Gastroesophageal sphincter (tissue), 4 donors: ENCODE results near the gene TEDC1. TPM values are rescaled to one million over a fixed set of nuclear protein-coding genes. Genes with fewer than 3 reads are reported as not detected.

ENCODE experiments used
- ATAC-seq: fragments of 150-250 bp; one replicate; pipeline ENCODE4 v1.9.1; 2016; ENCODE audit warnings: mild to moderate bottlenecking, moderate library complexity
- H3K27ac ChIP-seq, 4 donors: fragments of 200-600 bp; sonication (generic) in 3 of 4; 1 replicate in 3 of 4; 2 replicates in 1 of 4; pipeline ENCODE4 v1.5.1; 2016 to 2019
- H3K27me3 ChIP-seq: fragments of 200-600 bp; sonication (generic); one replicate; pipeline ENCODE4 v1.5.1; 2019
- H3K36me3 ChIP-seq, 2 donors: fragments of 200-600 bp; sonication (generic); one replicate each; pipeline ENCODE4 v1.5.1; 2019; ENCODE audit warnings: control low read depth in 1 of 2
- H3K4me1 ChIP-seq, 3 donors: fragments of 200-600 bp; sonication (generic); 1 replicate in 2 of 3; 2 replicates in 1 of 3; pipeline ENCODE4 v1.5.1; 2016 to 2019; ENCODE audit warnings: control low read depth in 2 of 3
- H3K4me3 ChIP-seq, 2 donors: fragments of 200-600 bp; sonication (generic); one replicate each; pipeline ENCODE4 v1.5.1; 2019; ENCODE audit warnings: mild to moderate bottlenecking in 1 of 2, moderate library complexity in 1 of 2
- H3K9me3 ChIP-seq, 3 donors: fragments of 200-600 bp; sonication (generic); one replicate each; pipeline ENCODE4 v1.5.1; 2017 to 2019; ENCODE audit warnings: control low read depth in 2 of 3
- CTCF ChIP-seq, 4 experiments: fragments of 200-600 bp in 2 of 4; fragments of 450-650 bp in 2 of 4; sonication (generic) in 1 of 4; IDR thresholded peaks; one replicate each; pipeline ENCODE4 v1.5.1; 2017 to 2019; ENCODE audit warnings: antibody characterized with exemption in 4 of 4, mild to moderate bottlenecking in 2 of 4, moderate library complexity in 2 of 4
- EP300 ChIP-seq: sonication (generic); formaldehyde crosslinking; IDR thresholded peaks from one replicate; pipeline ENCODE4 v1.6.1; 2017; ENCODE audit warnings: antibody characterized with exemption, mild to moderate bottlenecking
- POLR2A ChIP-seq, 2 donors: fragments of 450-650 bp; IDR thresholded peaks; one replicate each; pipeline ENCODE4 v1.6.1; 2017; ENCODE audit warnings: antibody characterized with exemption in 2 of 2, mild to moderate bottlenecking in 2 of 2, moderate library complexity in 1 of 2
- POLR2AphosphoS5 ChIP-seq: sonication (generic); formaldehyde crosslinking; IDR thresholded peaks from one replicate; pipeline ENCODE4 v1.6.1; 2017; ENCODE audit warnings: antibody characterized with exemption
- WGBS, 2 donors: methylation state at CpG; one replicate each; pipeline ENCODE4 v1.1.5; 2018; ENCODE audit warnings: low coverage in 1 of 2; 5-methylcytosine and 5-hydroxymethylcytosine counted together
- total RNA-seq, 4 donors: library from RNA; depleted of rRNA; stranded (reverse); fragments of >200 nt; gene quantifications; one replicate each; pipeline ENCODE4 v1.1.0, GENCODE V29; 2016

The TEDC1 gene
- total RNA-seq, 4 donors from 2014 or later, result 4.6 to 7.9 (median 5.4) TPM

DNA sequence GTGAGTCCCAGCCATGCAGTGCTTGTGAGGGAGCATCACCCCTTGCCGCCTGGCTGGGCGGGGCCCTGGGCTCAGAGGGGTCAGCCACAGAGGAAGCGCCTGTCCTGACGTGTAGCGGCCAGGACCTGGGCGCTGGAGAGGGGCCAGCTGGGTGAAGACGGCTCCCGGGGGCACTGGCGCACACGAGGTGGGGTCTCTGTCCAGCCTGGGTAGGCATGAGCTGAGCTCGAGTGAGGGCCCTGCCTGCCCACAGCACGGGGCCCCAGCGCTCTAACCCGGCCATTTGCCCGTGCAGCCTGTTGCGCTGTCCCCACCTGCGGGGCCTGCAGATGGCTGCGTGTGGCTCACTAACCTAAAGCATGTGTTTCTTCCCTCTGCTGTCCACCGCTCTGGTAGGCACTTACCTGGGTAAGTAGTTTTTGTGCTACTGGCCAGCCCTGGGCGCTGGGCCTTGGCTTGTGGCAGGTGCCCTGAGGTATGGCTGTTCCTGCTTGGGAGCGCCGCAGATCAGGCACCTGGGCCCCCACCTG lies 23.0 kb upstream of the TEDC1 start:
- no peaks in the 10 kb centered on the region for H3K9me3 ChIP-seq
- peaks cover 0 to 74% of the 10 kb centered on the region in 2 donors for H3K36me3 ChIP-seq
- H3K4me3 ChIP-seq, result no peak overlapping the region
- H3K27me3 ChIP-seq, result no peaks in the 10 kb centered on the region
- peak overlapping the region in 3 of 4 donors; percentile 78 to 96 (median 92) for H3K27ac ChIP-seq
- ATAC-seq, result no peak
- TF ChIP-seq CTCF (IDR thresholded peaks at IDR 0.05) (no peak), POLR2A (IDR thresholded peaks at IDR 0.05) (no peak), EP300 (no peak), POLR2AphosphoS5 (no peak)
- H3K4me1 ChIP-seq, result peaks cover 3 to 57% (median 37%) of the 10 kb centered on the region in 3 donors
- no CpG with 5 or more reads among the region's 22 CpGs for WGBS, 2 donors

GRCh38 chr14:105468621-105469241 lies 22.3 kb upstream of the TEDC1 start:
- no peaks in the 10 kb centered on the region for H3K27me3 ChIP-seq
- 20% methylated on average over 1 of the region's 19 CpGs; no CpG with 5 or more reads in 1 of the 2 donors for WGBS, 2 donors
- ATAC-seq, result peak; percentile 61
- H3K27ac ChIP-seq, result peak overlapping the region; percentile 8 to 96 (median 85)
- no peaks in the 10 kb centered on the region for H3K9me3 ChIP-seq
- peaks cover 3 to 64% (median 45%) of the 10 kb centered on the region in 3 donors for H3K4me1 ChIP-seq
- no peak overlapping the region for H3K4me3 ChIP-seq
- H3K36me3 ChIP-seq, result peaks cover 0 to 67% of the 10 kb centered on the region in 2 donors
- TF ChIP-seq POLR2A (IDR thresholded peaks at IDR 0.05) (no peak), CTCF (IDR thresholded peaks at IDR 0.05) (peak in 1 of 4 experiments; percentile 12)

DNA sequence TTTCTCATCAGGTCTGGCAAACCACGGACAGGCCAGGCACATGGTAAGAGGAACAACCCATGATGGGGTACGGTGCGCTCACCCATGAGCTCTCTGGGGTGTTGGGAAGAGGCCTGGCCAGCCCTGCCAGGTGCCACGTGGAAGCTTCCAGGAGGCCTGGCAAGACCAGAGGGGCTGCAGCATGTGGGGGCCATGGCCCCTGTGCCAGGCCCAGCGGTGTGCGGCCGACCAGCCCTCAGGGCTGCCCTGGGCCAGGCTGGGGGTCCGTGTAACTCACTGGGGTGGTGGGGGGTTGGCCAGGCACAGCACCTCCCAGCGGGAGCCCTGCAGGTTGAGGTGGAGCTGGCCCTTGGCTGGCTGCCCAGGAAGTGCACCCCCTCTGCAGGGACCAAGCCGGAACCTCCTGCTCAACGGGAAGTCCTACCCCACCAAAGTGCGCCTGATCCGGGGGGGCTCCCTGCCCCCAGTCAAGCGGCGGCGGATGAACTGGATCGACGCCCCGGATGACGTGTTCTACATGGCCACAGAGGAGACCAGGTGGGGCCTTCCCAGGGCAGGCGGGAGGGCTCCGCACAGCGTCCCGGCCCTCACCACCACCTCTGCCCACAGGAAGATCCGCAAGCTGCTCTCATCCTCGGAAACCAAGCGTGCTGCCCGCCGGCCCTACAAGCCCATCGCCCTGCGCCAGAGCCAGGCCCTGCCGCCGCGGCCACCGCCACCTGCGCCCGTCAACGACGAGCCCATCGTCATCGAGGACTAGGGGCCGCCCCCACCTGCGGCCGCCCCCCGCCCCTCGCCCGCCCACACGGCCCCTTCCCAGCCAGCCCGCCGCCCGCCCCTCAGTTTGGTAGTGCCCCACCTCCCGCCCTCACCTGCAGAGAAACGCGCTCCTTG lies 21.3 kb upstream of the TEDC1 start:
- H3K4me3 ChIP-seq, result no peak overlapping the region
- peaks cover 3 to 69% (median 49%) of the 10 kb centered on the region in 3 donors for H3K4me1 ChIP-seq
- H3K27me3 ChIP-seq, result no peaks in the 10 kb centered on the region
- H3K9me3 ChIP-seq, result no peaks in the 10 kb centered on the region
- no peak for ATAC-seq
- peaks cover 0 to 57% of the 10 kb centered on the region in 2 donors for H3K36me3 ChIP-seq
- H3K27ac ChIP-seq, result peak overlapping the region in 3 of 4 donors; percentile 78 to 96 (median 92)
- TF ChIP-seq POLR2A (IDR thresholded peaks at IDR 0.05) (no peak), CTCF (IDR thresholded peaks at IDR 0.05) (no peak), EP300 (no peak), POLR2AphosphoS5 (no peak)
- no CpG with 5 or more reads among the region's 54 CpGs for WGBS, 2 donors

GRCh38 chr14:105470350-105471296 lies 20.4 kb upstream of the TEDC1 start:
- Histone ChIP-seq H3K9me3 (no peaks in the 10 kb centered on the region), H3K27me3 (no peaks in the 10 kb centered on the region), H3K4me1 (peaks cover 3 to 78% (median 49%) of the 10 kb centered on the region in 3 donors), H3K27ac (peak overlapping the region in 3 of 4 donors; percentile 92 to 99 (median 96)), H3K4me3 (no peak overlapping the region), H3K36me3 (peaks cover 0 to 48% of the 10 kb centered on the region in 2 donors)
- no peak for ATAC-seq
- no peak for TF ChIP-seq POLR2A (IDR thresholded peaks at IDR 0.05)
- TF ChIP-seq POLR2AphosphoS5, result no peak
- TF ChIP-seq EP300, result no peak
- no peak for TF ChIP-seq CTCF (IDR thresholded peaks at IDR 0.05)
- WGBS, 2 donors, result 50 to 66% methylated on average over 2 to 7 of the region's 34 CpGs
